Epithelial cell of esophagus (primary cell): Measurements from ENCODE around the gene DNAAF6.
A peak's percentile ranks its signal among the peaks of the same experiment; 100 is the strongest.
"Not testable (repeated sequence)": the region's sequence is repeated elsewhere in the genome, so short reads cannot be mapped to it uniquely, and the experiment has no call there.

Experiments used
- DNase-seq: peaks from one replicate; pipeline ENCODE4 v3.0.0; 2010; ENCODE audit warnings: low read depth
- H3K4me3 ChIP-seq: 2 replicates; pipeline ENCODE4 v1.5.1; 2011; ENCODE audit warnings: mild to moderate bottlenecking, low read length, control low read depth
- TF ChIP-seq, protein P1 (sequence below): IDR thresholded peaks from 2 replicates; pipeline ENCODE4 v1.5.1; 2011; ENCODE audit warnings: low read depth, mild to moderate bottlenecking, low read length, control low read depth, inconsistent platforms; ENCODE audit not compliant: insufficient read depth; ENCODE audit errors: missing control alignments

Gene DNAAF6

DNA sequence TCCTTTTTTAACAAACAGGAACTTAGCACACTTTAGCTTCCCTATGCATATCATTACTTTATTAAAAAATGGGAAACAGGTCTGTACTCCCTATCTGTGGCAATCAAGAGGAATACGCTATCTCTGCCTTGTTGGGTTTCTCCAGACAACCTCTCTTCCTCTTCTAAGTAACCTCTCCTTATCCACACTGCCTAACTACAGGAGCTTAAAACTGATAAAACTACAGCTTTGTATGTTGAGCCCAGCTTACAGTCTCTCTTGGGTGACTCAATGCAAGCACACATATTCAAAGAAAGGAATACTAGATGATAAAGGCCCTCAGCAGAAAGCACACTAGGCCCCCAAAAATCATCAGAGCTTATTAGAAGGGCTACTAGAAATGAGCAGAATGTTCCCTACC lies 9.1 kb upstream of the DNAAF6 start:
- no peak for DNase-seq
- TF ChIP-seq, protein P1, sequence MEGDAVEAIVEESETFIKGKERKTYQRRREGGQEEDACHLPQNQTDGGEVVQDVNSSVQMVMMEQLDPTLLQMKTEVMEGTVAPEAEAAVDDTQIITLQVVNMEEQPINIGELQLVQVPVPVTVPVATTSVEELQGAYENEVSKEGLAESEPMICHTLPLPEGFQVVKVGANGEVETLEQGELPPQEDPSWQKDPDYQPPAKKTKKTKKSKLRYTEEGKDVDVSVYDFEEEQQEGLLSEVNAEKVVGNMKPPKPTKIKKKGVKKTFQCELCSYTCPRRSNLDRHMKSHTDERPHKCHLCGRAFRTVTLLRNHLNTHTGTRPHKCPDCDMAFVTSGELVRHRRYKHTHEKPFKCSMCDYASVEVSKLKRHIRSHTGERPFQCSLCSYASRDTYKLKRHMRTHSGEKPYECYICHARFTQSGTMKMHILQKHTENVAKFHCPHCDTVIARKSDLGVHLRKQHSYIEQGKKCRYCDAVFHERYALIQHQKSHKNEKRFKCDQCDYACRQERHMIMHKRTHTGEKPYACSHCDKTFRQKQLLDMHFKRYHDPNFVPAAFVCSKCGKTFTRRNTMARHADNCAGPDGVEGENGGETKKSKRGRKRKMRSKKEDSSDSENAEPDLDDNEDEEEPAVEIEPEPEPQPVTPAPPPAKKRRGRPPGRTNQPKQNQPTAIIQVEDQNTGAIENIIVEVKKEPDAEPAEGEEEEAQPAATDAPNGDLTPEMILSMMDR = no peak
- no peak overlapping the region for H3K4me3 ChIP-seq

DNA sequence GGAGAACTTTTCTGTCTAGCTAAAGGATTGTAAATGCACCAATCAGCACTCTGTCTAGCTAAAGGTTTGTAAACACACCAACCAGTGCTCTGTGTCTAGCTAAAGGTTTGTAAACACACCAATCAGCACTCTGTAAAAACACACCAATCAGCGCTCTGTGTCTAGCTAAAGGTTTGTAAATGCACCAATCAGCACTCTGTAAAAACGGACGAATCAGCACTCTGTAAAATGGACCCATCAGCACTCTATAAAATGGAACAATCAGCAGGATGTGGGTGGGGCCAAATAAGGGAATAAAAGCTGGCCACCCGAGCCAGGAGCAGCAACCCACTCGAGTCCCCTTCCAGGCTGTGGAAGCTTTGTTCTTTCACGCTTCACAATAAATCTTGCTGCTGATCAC lies 8.3 kb upstream of the DNAAF6 start:
- H3K4me3 ChIP-seq, DNase-seq: not testable (repeated sequence)

DNA sequence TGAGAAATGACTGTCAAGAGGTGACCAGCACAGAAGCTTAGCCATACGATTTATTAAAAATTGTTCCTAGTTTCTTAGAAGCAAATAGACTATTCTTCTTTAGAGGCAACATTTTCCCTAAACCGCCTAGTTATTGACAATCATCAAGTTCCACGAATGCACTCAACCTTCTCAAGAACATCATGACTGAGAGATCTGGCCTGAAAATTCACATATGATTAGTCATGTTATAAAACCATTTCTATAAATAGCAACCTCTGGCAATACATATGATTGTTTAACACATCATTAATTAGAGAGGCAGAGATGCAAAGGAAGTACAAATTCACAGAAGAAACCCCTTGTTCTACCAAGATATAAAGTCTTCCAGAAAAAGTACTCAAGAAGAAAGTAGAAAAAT lies 6.9 kb upstream of the DNAAF6 start:
- H3K4me3 ChIP-seq = no peak overlapping the region
- TF ChIP-seq, protein P1 = no peak

DNA sequence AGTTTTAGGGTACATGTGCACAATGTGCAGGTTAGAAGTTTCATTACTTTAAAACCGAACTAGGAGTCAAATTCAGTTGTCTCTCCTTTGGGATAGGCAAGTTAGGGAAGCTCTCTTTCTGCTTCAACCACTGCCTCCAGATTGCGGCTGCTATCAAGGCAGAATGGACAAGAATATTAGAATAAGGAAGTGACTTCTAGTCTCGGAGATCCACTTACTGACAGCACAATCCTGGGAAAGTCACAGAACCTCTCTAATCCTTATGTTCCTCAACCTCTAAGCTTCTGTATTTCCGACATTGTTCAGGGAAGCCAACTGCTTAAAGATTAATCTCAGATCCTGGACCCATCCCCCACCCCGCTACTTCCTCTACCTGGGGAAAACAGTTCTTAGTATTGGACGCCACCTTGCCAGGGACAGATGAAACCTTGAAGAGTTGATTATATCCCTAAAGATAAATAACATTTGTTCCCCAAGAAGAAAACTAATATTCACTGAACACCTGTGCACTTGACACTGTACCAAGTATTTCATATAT lies 2.3 kb upstream of the DNAAF6 start:
- H3K4me3 ChIP-seq = no peak overlapping the region
- no peak for DNase-seq
- TF ChIP-seq, protein P1 = no peak

More for the DNA sequence above, 6.9 kb upstream of the DNAAF6 start:
- DNase-seq = peak; percentile 0

DNA sequence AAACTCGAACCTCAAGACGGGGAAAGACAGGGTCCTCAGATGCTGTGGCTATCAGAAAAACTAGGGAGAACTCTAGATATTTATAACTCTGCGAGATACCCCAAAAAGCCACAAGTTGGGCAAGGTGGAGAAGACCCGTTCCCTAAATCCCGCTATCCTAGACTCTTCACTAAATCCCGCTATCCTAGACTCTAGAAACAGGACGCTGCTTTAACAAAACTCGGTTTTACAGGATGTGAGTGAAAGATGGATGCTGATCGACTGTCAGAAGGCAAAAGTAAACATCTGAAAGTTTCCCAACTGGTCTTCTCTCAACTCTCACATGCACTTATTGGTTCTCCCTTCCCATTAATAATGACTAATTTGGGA lies 270 bp downstream of the DNAAF6 start:
- TF ChIP-seq, protein P1 = no peak
- no peak for DNase-seq
- peak overlapping the region; percentile 62 for H3K4me3 ChIP-seq

DNA sequence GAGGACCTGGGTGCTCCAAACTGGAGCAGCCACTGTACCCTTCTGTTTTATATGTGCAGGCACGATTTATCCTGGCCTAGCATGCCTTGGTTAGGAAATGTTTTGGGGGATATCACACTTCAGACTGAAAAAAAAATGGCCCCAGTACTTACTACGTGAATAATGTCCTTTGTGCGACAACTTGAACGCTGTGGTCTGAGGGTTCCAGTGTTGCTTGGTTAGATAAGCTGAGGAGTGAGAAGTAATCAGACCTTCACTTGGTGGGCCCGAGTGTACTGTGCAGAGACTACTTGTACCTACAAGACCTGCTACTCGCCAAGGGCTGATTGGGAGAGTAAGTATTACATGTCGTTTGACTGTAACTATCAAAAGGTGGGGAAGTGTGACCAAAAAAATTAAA lies 678 bp downstream of the DNAAF6 start:
- H3K4me3 ChIP-seq = no peak overlapping the region
- no peak for DNase-seq
- TF ChIP-seq, protein P1 = no peak

DNA sequence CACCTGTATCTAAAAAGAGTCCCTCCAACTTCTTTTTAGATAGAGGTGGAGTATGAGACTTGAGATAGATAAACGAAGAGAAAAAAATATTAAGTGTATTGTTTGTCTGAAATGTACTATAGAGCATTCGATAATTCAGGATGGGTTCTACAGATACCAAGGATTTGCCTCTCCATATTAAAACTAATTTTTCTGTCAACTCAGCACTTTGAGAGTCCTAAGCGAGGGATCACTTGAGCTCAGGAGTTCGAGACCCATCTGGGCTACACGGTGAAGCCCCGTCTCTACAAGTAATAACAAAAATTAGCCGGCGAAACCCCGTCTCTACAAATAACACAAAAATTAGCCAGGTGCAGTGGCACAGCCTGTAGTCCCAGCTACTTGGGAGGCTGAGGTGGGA lies 1.5 kb downstream of the DNAAF6 start:
- TF ChIP-seq, protein P1 = no peak
- no peak for DNase-seq
- H3K4me3 ChIP-seq = no peak overlapping the region

DNA sequence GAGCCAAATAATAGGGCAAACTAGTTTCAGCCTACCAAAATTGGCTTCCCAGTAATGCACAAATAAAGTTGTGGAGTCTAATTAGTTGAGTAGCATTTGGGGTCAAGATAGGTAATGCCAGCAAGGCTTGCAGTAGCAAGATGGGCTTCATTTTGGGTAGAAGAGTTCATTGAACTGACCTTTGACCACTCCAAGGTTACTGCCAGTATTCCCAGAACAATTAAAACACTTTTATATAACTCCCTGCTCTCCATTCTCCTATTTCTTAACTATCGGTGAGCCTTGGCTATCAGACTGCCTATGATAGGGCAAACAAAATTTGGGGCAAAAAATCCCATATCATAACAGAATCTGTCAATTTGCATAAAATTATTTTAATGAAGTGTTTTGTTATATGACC lies 7.1 kb downstream of the DNAAF6 start:
- TF ChIP-seq, protein P1 = no peak
- DNase-seq = no peak

More for the DNA sequence above, 7.1 kb downstream of the DNAAF6 start:
- no peak overlapping the region for H3K4me3 ChIP-seq
